MM.1S (cell line): ENCODE data around the gene MAPKAP1.

Experiments
- DNase-seq: peaks from one replicate; pipeline ENCODE4 v3.0.0-alpha.2; 2015
- H2AFZ ChIP-seq: fragments of 300-600 bp; sonication (generic); 2 replicates; pipeline ENCODE4 v1.6.0; 2016; ENCODE audit warnings: antibody characterized with exemption, low read length
- H3F3A ChIP-seq: fragments of 300-600 bp; sonication (generic); 2 replicates; pipeline ENCODE4 v1.6.1; 2016; ENCODE audit warnings: mild to moderate bottlenecking, antibody characterized with exemption, low read length, moderate library complexity, mixed read lengths; ENCODE audit not compliant: insufficient read depth
- H3K27ac ChIP-seq: fragments of 300-600 bp; sonication (generic); 2 replicates; pipeline ENCODE4 v1.5.1; 2016; ENCODE audit warnings: mild to moderate bottlenecking, low read length
- H3K27me3 ChIP-seq: fragments of 300-600 bp; sonication (generic); replicated peaks from 2 replicates; pipeline ENCODE4 v1.6.0; 2016; ENCODE audit warnings: low read length; ENCODE audit not compliant: insufficient read depth
- H3K36me3 ChIP-seq: fragments of 300-600 bp; sonication (generic); replicated peaks from 2 replicates; pipeline ENCODE4 v1.6.1; 2016; ENCODE audit warnings: mild to moderate bottlenecking, low read length, mixed read lengths; ENCODE audit not compliant: insufficient read depth
- H3K4me1 ChIP-seq: fragments of 300-600 bp; sonication (generic); 2 replicates; pipeline ENCODE4 v1.6.1; 2016; ENCODE audit warnings: low read length, mixed read lengths
- H3K4me2 ChIP-seq: fragments of 300-600 bp; sonication (generic); 2 replicates; pipeline ENCODE4 v1.6.0; 2016; ENCODE audit warnings: low read depth, low read length
- H3K4me3 ChIP-seq: fragments of 300-600 bp; sonication (generic); 2 replicates; pipeline ENCODE4 v1.5.1; 2016; ENCODE audit warnings: low read length, mixed read lengths
- H3K79me2 ChIP-seq: fragments of 300-600 bp; sonication (generic); 2 replicates; pipeline ENCODE4 v1.6.1; 2016; ENCODE audit warnings: mixed run types, low read length, mixed read lengths
- H3K9ac ChIP-seq: fragments of 300-600 bp; sonication (generic); 2 replicates; pipeline ENCODE4 v1.6.1; 2016; ENCODE audit warnings: low read length, mixed read lengths
- H3K9me2 ChIP-seq: fragments of 300-600 bp; sonication (generic); replicated peaks from 2 replicates; pipeline ENCODE4 v1.6.1; 2016; ENCODE audit warnings: mild to moderate bottlenecking, low read length, mixed read lengths; ENCODE audit not compliant: insufficient read depth
- H3K9me3 ChIP-seq: fragments of 300-600 bp; sonication (generic); replicated peaks from 2 replicates; pipeline ENCODE4 v1.6.1; 2016; ENCODE audit warnings: mild to moderate bottlenecking, low read length, mixed read lengths; ENCODE audit not compliant: insufficient read depth
- H4K20me1 ChIP-seq: fragments of 300-600 bp; sonication (generic); 2 replicates; pipeline ENCODE4 v1.6.1; 2016; ENCODE audit warnings: mild to moderate bottlenecking, low read length, moderate library complexity, mixed read lengths; ENCODE audit not compliant: insufficient read depth
- EZH2 ChIP-seq: fragments of 300-600 bp; sonication (generic); optimal IDR thresholded peaks from 2 replicates; pipeline ENCODE3; 2017; ENCODE audit warnings: low read depth, mild to moderate bottlenecking, antibody characterized with exemption, low read length, mixed read lengths
- EZH2phosphoT487 ChIP-seq: fragments of 300-600 bp; sonication (generic); IDR thresholded peaks from 2 replicates; pipeline ENCODE4 v1.6.1; 2018; ENCODE audit warnings: antibody characterized with exemption, low read length
- TF ChIP-seq, protein P1 (sequence below): fragments of 300-600 bp; sonication (generic); IDR thresholded peaks from 2 replicates; pipeline ENCODE4 v1.5.1; 2016; ENCODE audit warnings: antibody characterized with exemption, low read length, mixed read lengths

Gene MAPKAP1

DNA sequence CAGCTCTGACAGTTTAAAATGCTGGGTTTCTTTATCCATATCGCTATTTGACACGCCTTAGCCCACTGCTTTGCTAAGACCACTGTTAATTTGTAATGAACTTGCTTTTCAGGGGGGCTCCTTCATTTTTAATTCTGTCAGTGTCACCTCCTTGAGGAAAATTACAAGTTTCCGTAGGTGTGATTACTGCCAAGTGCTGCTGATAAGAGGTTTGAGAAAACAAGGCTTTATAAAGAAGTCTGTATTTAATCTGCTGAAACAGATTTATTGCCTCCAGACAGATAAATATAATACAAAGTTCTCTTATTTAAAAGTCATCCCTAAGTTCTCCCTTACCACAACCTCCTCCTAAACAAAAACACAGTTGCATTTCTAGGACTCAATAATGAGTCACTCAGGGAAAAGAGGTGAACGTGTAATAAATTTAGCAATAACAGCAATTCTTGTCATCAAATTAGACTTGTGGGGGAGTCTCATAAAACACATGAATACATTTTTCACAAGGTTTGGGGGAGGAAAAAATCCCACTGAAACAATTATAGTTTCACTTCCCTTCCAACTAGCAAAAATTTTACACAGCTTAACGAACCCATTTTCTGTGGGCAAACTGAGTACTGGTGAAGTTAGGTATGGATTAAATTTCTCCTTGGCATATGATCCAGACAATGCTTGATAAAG, 72.8 kb downstream of the MAPKAP1 start:
- Histone ChIP-seq H3K27me3 (no peaks in the 10 kb centered on the region), H3K4me3 (no peak overlapping the region), H3K36me3 (no peaks in the 10 kb centered on the region), H4K20me1 (peaks cover 10% of the 10 kb centered on the region; the same call in 1 of the 2 replicates), H3K9me2 (no peaks in the 10 kb centered on the region), H3K9me3 (no peaks in the 10 kb centered on the region), H3K79me2 (peaks cover 47% of the 10 kb centered on the region), H3K4me1 (peaks cover 58% of the 10 kb centered on the region), H3K9ac (no peak overlapping the region), H3K4me2 (peak overlapping the region; percentile 44), H3K27ac (no peak overlapping the region), H2AFZ (no peak overlapping the region), H3F3A (peaks cover 24% of the 10 kb centered on the region)
- peak; percentile 15 for DNase-seq
- TF ChIP-seq EZH2phosphoT487 (no peak), EZH2 (no peak)
- TF ChIP-seq, protein P1, sequence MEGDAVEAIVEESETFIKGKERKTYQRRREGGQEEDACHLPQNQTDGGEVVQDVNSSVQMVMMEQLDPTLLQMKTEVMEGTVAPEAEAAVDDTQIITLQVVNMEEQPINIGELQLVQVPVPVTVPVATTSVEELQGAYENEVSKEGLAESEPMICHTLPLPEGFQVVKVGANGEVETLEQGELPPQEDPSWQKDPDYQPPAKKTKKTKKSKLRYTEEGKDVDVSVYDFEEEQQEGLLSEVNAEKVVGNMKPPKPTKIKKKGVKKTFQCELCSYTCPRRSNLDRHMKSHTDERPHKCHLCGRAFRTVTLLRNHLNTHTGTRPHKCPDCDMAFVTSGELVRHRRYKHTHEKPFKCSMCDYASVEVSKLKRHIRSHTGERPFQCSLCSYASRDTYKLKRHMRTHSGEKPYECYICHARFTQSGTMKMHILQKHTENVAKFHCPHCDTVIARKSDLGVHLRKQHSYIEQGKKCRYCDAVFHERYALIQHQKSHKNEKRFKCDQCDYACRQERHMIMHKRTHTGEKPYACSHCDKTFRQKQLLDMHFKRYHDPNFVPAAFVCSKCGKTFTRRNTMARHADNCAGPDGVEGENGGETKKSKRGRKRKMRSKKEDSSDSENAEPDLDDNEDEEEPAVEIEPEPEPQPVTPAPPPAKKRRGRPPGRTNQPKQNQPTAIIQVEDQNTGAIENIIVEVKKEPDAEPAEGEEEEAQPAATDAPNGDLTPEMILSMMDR, result no peak

DNA sequence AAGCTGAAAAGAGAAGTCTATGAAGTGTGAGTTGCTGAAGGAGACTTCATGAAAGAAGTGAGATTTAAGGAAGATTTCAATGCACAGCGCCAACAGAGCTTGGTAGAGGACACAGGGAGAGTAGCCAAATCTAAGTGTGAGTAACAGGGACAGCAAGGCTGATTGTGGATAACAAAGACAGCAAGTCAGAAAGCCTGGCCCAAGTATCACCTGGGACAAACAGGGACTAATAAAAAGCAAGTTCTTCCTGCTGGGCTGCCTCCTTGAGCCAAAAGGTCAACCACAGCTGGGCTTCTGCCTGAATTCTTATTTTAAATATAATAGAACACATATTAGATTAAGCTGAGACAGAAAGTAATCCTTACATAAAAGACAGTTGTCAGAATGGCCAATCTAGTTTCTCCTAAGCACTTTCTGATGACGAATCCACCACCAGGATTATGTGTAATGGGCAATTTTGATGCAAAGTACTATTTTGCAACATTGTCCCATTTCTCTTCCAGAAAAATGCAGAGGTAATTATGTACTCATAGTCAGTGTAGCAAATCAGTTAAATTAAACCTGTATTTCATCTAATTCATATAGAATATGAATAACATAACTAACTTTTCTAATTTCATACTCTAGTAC, 73.8 kb downstream of the MAPKAP1 start:
- Histone ChIP-seq H4K20me1 (peaks cover 10% of the 10 kb centered on the region; the same call in 1 of the 2 replicates), H3K9me2 (no peaks in the 10 kb centered on the region), H2AFZ (no peak overlapping the region), H3K9ac (peak overlapping the region; percentile 55), H3K4me1 (peaks cover 64% of the 10 kb centered on the region), H3K4me2 (peak overlapping the region; percentile 44), H3K79me2 (peaks cover 52% of the 10 kb centered on the region), H3F3A (peaks cover 24% of the 10 kb centered on the region), H3K36me3 (no peaks in the 10 kb centered on the region), H3K27me3 (no peaks in the 10 kb centered on the region), H3K4me3 (peak overlapping the region; percentile 4; the same call in 1 of the 2 replicates), H3K27ac (peak overlapping the region; percentile 91), H3K9me3 (no peaks in the 10 kb centered on the region)
- TF ChIP-seq, protein P1, result no peak
- TF ChIP-seq EZH2 (no peak), EZH2phosphoT487 (no peak)
- no peak for DNase-seq

DNA sequence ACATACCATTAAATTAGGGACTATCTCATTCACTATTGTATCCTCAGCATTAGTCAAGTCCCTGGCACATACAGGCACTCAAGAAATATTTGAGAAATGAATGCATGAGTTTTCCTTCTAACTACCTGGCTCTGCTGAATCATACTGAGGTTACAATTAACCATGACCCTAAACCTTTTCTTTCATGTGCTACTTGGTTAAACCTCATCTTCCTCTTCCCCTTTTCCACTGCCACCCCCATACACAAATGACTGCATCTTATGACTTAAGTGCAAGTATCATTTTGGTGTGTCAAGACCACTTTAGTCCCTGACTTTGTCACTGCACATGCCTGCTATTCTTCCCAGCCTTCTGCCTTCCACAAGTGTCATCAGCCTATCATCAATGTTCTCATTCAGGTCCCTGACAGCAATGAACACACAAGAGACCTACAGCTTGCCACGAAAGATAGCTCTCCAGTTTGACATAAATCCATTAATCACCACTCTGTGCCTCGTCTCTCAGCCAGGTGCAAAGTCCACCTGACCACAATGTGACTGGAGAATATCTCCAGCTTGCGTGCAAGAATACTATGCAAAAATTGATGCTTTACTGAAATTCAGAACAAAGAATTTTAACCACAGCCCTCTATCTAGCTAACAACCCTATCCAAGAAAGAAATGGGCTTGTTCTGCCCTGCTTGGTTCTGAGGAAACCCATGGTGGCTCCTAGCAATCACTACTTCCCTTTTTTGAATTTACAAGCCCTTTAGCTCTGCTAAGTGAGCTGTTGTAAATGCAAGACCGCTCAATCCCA, 74.5 kb downstream of the MAPKAP1 start:
- Histone ChIP-seq H3K9me2 (no peaks in the 10 kb centered on the region), H3K4me2 (peak overlapping the region; percentile 60), H3K9me3 (no peaks in the 10 kb centered on the region), H3K79me2 (peaks cover 59% of the 10 kb centered on the region), H3K9ac (peak overlapping the region; percentile 55), H3K4me1 (peaks cover 63% of the 10 kb centered on the region), H3F3A (peaks cover 24% of the 10 kb centered on the region), H3K36me3 (no peaks in the 10 kb centered on the region), H3K4me3 (no peak overlapping the region; the same call in 1 of the 2 replicates), H4K20me1 (peaks cover 10% of the 10 kb centered on the region; the same call in 1 of the 2 replicates), H3K27ac (peak overlapping the region; percentile 91), H2AFZ (no peak overlapping the region), H3K27me3 (no peaks in the 10 kb centered on the region)
- TF ChIP-seq, protein P1, result no peak
- TF ChIP-seq EZH2, result no peak
- DNase-seq, result peak; percentile 85
